Limb (tissue), 2 donors: ENCODE measurements around the gene FARP1.
"Not testable (repeated sequence)": the region's sequence is repeated elsewhere in the genome, so short reads cannot be mapped to it uniquely, and the experiment has no call there.

Source experiments
- DNase-seq, 2 donors: peaks; one replicate each; pipeline ENCODE4 v3.0.0-alpha.2; 2016; ENCODE audit errors: extremely low spot score in 2 of 2

Gene FARP1

DNA sequence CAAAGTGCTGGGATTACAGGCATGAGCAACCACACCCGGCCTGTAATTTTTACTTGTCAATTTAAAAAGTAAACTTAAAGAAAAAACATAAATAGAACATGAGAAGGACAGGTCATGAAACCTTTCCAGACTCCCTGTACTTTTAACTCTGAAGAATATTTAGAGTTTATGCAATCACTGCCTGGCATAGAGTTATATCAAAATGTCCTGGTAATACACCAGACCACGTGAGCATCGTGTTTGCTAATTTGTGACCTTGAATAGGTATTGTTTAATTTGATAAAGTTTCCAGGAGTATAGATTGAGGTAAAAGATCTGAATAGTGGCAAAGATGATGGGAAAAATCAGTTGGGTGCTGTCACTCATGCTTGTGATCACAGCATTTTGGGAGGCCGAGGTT is 115.3 kb downstream of the FARP1 start:
- no peak for DNase-seq

DNA sequence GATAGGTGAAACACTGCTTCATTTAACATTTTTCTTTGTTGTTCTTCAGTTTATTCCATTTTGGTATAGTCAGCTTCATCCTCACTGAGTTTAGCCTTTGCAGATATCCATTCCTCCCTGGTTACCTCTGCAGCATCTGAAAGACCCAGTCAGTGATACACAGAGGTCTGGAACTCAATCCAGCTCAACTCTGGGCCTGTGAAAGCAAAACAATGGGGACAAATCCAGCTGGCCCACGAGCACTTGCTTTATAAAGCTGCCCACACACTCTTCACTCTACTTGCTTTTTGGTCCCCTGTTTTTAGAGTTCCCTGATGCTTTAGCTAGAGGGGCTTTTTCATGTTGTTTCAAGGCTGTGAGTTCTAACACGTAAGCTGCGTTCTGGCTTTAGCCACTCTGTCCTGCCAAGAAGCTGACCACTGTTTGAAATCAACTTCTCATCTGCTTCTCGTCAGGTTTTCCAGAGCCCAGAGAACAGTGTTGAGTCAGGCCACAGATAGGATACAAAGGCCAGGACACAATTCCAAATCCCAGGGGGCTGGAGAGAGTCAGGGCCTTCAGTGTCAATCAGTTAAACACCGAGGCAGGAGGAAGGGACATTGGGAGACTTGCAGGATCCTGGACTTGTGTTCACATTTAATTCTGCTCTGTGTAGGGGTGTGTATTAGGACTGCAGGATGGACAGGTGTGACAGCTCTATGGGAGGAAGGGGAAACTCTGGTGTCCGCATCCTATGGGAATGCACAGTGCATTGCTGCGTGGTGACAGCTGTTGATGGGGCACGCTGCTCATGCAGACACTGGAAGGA is 117.7 kb downstream of the FARP1 start:
- DNase-seq: no peak

- no peak for DNase-seq
Observed at GRCh38 chr13:98261165-98261702, 118.3 kb downstream of the FARP1 start.

DNA sequence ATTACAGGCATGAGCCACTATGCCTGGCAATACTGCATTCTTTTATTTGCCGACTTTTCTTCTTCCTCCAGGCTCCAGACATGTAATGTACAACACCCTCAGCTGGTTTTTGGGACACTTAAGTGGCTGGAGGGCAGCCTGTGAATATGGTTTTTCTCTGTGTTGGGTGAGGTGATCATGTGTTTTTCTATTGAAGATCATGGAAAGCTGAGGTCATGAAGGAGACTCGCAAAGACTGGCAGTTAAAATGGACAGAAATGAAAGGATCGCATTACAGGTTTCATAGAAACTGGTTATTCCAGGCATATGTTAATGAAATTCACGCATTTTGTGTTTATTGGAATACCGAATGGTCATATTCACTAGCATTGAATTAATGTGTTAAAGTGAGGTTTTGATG is 119.4 kb downstream of the FARP1 start:
- DNase-seq: no peak

DNA sequence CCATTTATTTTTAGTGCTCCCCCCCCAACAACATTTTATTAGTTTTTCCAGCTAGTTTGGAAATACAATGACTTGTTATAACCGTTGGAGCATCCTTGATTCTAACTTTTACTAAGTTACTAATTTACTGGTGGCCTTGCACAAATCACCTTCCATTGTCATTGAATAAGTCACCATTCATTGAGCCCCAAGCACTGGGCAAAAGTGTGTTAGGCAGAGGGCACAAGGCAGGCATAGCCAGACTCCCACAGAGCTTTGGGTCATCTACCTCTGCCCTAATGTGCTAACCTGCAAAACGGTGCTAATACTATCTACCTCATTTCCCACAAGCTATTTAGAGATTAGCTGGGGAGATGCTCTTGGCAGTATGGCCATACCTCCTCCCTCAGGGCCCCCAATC is 120.9 kb downstream of the FARP1 start:
- DNase-seq: no peak

- DNase-seq: no peak
Observed at GRCh38 chr13:98264877-98265276, 122.0 kb downstream of the FARP1 start.

DNA sequence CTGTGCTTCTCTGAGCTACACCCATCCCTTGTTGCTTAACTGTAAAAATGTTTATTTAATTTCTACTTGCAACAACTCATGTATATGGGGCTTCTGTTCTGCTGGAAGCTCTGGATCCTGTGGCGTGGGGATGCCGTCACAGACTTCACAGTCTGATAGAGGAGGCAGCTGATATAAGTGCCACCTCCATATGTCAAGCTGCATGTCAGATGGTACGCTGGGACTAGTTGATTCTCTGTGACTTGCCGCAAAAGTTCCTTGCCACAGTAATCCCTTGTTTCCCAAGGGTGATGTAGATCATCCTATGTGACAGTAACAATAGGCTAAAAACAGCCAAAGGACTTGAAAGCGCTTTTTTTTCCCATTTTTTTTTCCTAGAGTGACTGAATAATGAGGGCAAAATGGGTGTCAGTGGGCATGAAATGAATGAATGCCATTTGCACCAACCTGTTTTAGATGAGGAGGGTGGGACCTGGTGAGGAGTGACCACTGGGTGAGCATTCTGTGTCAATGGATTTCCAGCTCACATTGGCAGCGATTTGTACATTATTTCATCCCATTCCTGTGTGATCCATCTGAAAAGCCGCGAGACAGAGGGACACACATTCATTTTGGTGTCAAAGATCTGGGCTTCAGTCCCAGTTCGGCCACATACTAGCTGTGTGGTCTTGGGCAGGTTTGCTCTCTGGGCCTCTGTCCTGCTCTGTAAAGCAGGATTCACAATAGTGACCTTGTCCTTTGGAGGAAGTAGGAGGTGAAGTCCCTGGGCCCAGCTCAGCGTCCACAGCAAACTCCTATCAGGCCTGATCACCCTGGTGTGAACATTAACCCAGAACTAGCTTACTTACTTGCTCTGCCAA is 123.0 kb downstream of the FARP1 start:
- no peak for DNase-seq

GRCh38 chr13:98267080-98267912 is 124.4 kb downstream of the FARP1 start:
- DNase-seq: peak in 1 of 2 donors; percentile 59

DNA sequence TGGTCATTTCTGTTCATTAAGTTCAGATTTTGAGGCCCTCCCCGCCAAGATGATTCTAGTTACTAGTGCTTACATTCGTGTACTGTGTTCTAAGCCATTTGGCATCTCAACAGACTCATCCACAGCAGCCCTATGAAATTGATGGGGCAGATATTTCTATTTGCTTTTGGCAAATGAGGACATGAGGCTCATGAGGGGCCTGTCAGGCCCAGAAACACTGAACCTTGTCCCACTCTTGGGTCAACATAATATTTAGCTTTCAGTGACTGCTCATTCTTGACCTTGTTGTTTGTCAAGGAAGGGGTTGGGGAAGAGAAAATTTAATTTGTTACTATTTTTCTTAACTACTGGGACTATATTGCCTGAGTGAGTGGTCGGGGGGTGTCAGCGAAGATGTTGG is 126.5 kb downstream of the FARP1 start:
- DNase-seq: no peak

DNA sequence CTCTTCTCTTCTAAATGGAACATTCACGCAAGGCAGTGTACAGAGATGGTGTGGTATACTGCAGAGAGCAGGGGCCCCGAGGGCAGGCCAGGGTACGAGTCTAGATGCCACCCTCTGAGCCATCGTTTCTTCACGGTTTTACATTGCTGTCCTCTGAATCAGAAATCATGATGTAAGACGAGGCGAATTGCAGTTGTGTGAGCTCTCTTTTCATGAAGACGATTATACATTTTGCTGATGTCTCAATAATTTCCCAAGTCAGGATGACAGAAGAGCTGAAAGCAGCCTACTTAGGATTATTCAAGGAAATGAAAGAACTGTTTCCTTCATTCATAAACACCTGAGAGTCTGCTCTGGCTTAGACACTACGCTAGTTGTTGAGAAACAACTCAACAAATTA is 127.9 kb downstream of the FARP1 start:
- no peak for DNase-seq

GRCh38 chr13:98271646-98272045 is 128.8 kb downstream of the FARP1 start:
- DNase-seq: not testable (repeated sequence)

GRCh38 chr13:98272549-98272948 is 129.7 kb downstream of the FARP1 start:
- no peak for DNase-seq

DNA sequence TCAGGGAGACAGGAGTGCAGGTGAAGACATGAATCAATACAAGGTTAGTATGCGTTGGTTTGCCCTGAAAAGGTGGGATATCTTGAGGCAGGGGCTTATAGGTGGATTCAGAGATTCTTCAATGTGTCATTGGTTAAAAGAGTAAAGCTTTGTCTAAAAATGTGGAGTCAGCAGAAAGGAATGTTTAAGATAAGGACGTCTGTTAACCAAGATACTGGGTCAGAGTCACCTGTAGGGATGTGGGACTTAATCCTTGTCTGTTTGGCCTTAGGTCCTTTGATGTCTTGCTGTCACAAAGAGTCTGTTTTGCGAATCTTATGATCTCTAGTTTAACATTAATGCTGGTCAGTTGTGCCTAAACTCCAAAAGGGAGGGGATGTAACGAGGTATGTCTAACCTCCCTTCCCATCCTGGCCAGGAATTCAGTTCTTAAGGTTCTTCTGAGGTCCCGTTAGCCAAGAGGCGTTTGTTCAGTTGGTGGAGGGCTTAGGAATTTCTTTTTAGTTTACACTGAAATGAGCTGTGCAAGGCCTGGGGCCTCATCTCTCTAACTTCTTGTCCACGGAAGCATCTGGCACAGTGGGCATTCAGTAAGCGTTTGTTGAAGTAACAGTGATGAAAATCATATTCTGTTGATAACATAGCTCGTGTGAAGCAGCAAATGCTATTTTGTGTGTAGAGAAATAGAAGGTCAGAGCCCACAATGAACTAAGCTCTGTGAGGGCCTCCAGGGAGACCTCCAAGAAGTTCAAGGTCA is 130.4 kb downstream of the FARP1 start:
- DNase-seq: no peak

- DNase-seq: no peak
Observed at GRCh38 chr13:98273824-98274742, 131.2 kb downstream of the FARP1 start.

- no peak for DNase-seq
Observed at GRCh38 chr13:98274921-98275487, 132.1 kb downstream of the FARP1 start.

GRCh38 chr13:98275681-98276171 is 132.8 kb downstream of the FARP1 start:
- DNase-seq: no peak

DNA sequence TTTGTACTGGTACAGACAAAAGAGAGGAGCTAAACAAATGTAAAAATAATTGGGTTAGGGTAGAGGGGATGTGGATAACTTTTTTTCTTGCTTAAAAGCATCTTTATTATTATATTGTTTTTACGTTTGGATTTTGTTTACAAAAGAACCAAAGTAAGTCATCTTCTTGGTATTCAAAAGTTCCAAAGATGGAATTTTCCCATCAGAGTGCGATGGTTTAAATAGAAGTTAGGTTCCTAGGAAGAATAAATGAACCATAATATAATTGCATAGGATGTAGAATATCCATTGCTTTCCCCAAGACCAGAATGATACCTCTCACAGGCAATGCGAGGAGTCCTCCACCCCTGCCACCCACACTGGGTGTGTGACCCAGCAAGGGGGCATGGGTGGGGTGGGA is 133.6 kb downstream of the FARP1 start:
- no peak for DNase-seq

DNA sequence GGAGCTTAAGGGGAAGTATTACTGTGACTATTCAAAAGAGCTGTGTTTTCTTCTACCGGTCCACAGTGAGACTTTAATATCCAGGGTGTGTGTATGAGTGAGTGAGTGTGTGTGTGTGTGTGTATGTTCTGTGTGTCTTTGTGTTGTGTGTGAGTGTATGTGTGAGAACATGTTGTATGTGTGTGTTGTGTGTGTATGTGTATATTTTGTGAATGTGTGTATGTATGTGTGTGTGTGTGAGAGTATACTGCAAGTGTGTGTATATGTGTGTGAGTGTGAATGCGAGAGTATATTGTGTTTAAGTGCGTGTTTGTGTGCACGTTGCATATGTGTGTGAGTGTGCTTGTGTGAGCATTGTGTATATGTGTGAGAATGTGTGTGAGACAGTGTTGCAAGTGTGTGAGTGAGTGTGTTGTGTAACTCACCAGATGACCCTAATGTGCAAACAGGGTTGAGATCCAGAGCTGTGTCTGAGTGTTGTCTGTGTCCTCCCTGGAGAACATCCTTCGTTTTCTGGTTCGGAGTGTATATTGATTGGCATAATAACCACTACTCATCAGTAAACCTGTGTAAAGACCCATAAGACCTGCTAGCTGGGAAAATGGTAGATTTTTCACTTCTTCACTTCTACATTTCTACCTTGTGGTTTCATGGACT is 135.3 kb downstream of the FARP1 start:
- DNase-seq: no peak
